Measurements from ENCODE around the gene RNF31. TPM values are rescaled to one million over a fixed set of nuclear protein-coding genes. Genes with fewer than 3 reads are reported as not detected.

RNF31 gene
- total RNA-seq, 4 donors from 2014 or later = 56.7 to 258 (median 71.2) TPM

DNA sequence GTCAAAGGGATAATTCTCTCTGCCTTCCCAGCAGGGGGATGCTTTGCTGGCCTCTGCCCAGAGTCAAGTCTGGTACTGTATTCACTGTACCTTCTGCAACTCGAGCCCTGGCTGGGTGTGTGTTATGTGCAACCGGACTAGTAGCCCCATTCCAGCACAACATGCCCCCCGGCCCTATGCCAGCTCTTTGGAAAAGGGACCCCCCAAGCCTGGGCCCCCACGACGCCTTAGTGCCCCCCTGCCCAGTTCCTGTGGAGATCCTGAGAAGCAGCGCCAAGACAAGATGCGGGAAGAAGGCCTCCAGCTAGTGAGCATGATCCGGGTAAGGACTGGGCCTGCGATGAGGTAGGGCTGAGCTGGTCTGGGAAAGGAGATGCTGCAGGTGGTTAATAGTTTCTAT, 3.3 kb downstream of the RNF31 start:
- Histone ChIP-seq H3K4me3 (no peak overlapping the region), H3K27ac (no peak overlapping the region), H3K36me3 (peaks cover 0 to 39% (median 18%) of the 10 kb centered on the region in 4 donors), H3K9me3 (no peaks in the 10 kb centered on the region), H3K27me3 (no peaks in the 10 kb centered on the region), H3K4me1 (peaks cover 8 to 19% (median 15%) of the 10 kb centered on the region in 4 donors)
- TF ChIP-seq, protein P1, sequence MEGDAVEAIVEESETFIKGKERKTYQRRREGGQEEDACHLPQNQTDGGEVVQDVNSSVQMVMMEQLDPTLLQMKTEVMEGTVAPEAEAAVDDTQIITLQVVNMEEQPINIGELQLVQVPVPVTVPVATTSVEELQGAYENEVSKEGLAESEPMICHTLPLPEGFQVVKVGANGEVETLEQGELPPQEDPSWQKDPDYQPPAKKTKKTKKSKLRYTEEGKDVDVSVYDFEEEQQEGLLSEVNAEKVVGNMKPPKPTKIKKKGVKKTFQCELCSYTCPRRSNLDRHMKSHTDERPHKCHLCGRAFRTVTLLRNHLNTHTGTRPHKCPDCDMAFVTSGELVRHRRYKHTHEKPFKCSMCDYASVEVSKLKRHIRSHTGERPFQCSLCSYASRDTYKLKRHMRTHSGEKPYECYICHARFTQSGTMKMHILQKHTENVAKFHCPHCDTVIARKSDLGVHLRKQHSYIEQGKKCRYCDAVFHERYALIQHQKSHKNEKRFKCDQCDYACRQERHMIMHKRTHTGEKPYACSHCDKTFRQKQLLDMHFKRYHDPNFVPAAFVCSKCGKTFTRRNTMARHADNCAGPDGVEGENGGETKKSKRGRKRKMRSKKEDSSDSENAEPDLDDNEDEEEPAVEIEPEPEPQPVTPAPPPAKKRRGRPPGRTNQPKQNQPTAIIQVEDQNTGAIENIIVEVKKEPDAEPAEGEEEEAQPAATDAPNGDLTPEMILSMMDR (IDR thresholded peaks at IDR 0.05) = no peak
- TF ChIP-seq POLR2A (IDR thresholded peaks at IDR 0.05) = no peak
- no peak for TF ChIP-seq POLR2AphosphoS5 (IDR thresholded peaks at IDR 0.05)
- TF ChIP-seq EP300 (IDR thresholded peaks at IDR 0.05; ENCODE audit: low read depth) = no peak
- WGBS, 2 donors (ENCODE audit: low coverage in 1 of 2) = 94% methylated on average over 9 of the region's 9 CpGs; no CpG with 5 or more reads in 1 of the 2 donors
- DNase-seq = no peak
- in situ Hi-C loops (cut with MboI; ENCODE audit: low pct_ligation_motif_present in 1 of 4, low pct_unique_long_range_greater_than_20kb in 1 of 4, low sequenced_read_pairs in 3 of 4) (no loop called here), intact Hi-C loops (cut with DNase I; ENCODE audit: low total_unique reads) (loop anchor here (10.0 kb wide), 1 partner anchor 46 kb away; no protein-coding TSS in a partner anchor)

DNA sequence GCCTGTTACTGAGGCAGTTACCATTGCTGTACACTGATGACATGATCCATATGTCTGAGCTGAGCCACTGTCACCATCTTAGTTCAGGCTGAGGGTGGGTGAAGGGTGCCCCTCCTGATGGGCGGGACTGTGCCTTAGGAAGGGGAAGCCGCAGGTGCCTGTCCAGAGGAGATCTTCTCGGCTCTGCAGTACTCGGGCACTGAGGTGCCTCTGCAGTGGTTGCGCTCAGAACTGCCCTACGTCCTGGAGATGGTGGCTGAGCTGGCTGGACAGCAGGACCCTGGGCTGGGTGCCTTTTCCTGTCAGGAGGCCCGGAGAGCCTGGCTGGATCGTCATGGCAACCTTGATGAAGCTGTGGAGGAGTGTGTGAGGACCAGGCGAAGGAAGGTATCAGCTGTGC, 3.7 kb downstream of the RNF31 start:
- in situ Hi-C loops (cut with MboI; ENCODE audit: low pct_ligation_motif_present in 1 of 4, low pct_unique_long_range_greater_than_20kb in 1 of 4, low sequenced_read_pairs in 3 of 4) (no loop called here), intact Hi-C loops (cut with DNase I; ENCODE audit: low total_unique reads) (loop anchor here (10.0 kb wide), 1 partner anchor 46 kb away; no protein-coding TSS in a partner anchor)
- Histone ChIP-seq H3K4me1 (peaks cover 4 to 15% (median 11%) of the 10 kb centered on the region in 4 donors), H3K9me3 (no peaks in the 10 kb centered on the region), H3K4me3 (no peak overlapping the region), H3K36me3 (peaks cover 0 to 44% (median 20%) of the 10 kb centered on the region in 4 donors), H3K27ac (no peak overlapping the region), H3K27me3 (no peaks in the 10 kb centered on the region)
- WGBS, 2 donors (ENCODE audit: low coverage in 1 of 2) = 88 to 89% methylated on average over 3 to 9 of the region's 9 CpGs
- no peak for DNase-seq
- TF ChIP-seq POLR2AphosphoS5 (IDR thresholded peaks at IDR 0.05) (no peak), POLR2A (IDR thresholded peaks at IDR 0.05) (no peak), EP300 (IDR thresholded peaks at IDR 0.05; ENCODE audit: low read depth) (no peak)
- TF ChIP-seq, protein P1 (IDR thresholded peaks at IDR 0.05) = no peak

DNA sequence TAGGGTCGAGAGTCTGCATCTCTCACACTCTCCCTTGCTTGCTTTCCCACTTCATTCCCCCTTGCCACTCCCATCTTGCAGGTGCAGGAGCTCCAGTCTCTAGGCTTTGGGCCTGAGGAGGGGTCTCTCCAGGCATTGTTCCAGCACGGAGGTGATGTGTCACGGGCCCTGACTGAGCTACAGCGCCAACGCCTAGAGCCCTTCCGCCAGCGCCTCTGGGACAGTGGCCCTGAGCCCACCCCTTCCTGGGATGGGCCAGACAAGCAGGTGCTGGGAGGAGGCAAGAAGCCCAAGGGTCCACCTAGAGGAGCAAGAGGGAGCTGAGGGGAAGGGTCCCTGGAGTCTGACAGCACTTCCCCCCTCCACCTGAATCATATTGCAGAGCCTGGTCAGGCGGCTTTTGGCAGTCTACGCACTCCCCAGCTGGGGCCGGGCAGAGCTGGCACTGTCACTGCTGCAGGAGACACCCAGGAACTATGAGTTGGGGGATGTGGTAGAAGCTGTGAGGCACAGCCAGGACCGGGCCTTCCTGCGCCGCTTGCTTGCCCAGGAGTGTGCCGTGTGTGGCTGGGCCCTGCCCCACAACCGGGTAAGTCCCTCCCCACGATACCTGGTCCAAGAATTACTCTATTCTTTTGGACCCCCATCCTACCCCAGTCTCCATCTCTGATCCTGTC, 4.2 kb downstream of the RNF31 start:
- no peak overlapping the region for H3K4me3 ChIP-seq
- TF ChIP-seq POLR2A (IDR thresholded peaks at IDR 0.05) = no peak
- TF ChIP-seq, protein P1 (IDR thresholded peaks at IDR 0.05) = no peak
- no peak for TF ChIP-seq EP300 (IDR thresholded peaks at IDR 0.05; ENCODE audit: low read depth)
- TF ChIP-seq POLR2AphosphoS5 (IDR thresholded peaks at IDR 0.05) = no peak
- no peak for DNase-seq
- intact Hi-C loops (cut with DNase I; ENCODE audit: low total_unique reads) = loop anchor here (10.0 kb wide), 1 partner anchor 47 kb away; no protein-coding TSS in a partner anchor
- H3K36me3 ChIP-seq = peaks cover 0 to 49% (median 23%) of the 10 kb centered on the region in 4 donors
- H3K27ac ChIP-seq = no peak overlapping the region
- H3K4me1 ChIP-seq = peaks cover 4 to 13% (median 11%) of the 10 kb centered on the region in 4 donors
- 90 to 92% methylated on average over 2 to 16 of the region's 16 CpGs for WGBS, 2 donors (ENCODE audit: low coverage in 1 of 2)
- in situ Hi-C loops (cut with MboI; ENCODE audit: low pct_ligation_motif_present in 1 of 4, low pct_unique_long_range_greater_than_20kb in 1 of 4, low sequenced_read_pairs in 3 of 4) = no loop called here
- H3K27me3 ChIP-seq = no peaks in the 10 kb centered on the region
- no peaks in the 10 kb centered on the region for H3K9me3 ChIP-seq

DNA sequence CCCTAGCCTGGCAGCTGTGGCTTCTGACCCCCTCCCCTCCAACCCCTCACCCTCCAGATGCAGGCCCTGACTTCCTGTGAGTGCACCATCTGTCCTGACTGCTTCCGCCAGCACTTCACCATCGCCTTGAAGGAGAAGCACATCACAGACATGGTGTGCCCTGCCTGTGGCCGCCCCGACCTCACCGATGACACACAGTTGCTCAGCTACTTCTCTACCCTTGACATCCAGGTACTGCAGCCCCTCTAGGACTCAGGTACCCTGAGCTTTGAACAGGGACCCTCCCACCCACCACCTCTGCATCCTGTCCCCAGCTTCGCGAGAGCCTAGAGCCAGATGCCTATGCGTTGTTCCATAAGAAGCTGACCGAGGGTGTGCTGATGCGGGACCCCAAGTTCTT, 7.8 kb downstream of the RNF31 start:
- in situ Hi-C loops (cut with MboI; ENCODE audit: low pct_ligation_motif_present in 1 of 4, low pct_unique_long_range_greater_than_20kb in 1 of 4, low sequenced_read_pairs in 3 of 4) (no loop called here), intact Hi-C loops (cut with DNase I; ENCODE audit: low total_unique reads) (loop anchor here (10.0 kb wide), 1 partner anchor 50 kb away; no protein-coding TSS in a partner anchor)
- no peak overlapping the region for H3K27ac ChIP-seq
- 98% methylated on average over 10 of the region's 10 CpGs; no CpG with 5 or more reads in 1 of the 2 donors for WGBS, 2 donors (ENCODE audit: low coverage in 1 of 2)
- no peak for TF ChIP-seq EP300 (IDR thresholded peaks at IDR 0.05; ENCODE audit: low read depth)
- TF ChIP-seq POLR2AphosphoS5 (IDR thresholded peaks at IDR 0.05) = no peak
- no peak for TF ChIP-seq POLR2A (IDR thresholded peaks at IDR 0.05)
- TF ChIP-seq, protein P1 (IDR thresholded peaks at IDR 0.05) = no peak
- peaks cover 0 to 63% (median 33%) of the 10 kb centered on the region in 4 donors for H3K36me3 ChIP-seq
- no peaks in the 10 kb centered on the region for H3K9me3 ChIP-seq
- no peak overlapping the region for H3K4me3 ChIP-seq
- DNase-seq = no peak
- H3K4me1 ChIP-seq = no peaks in the 10 kb centered on the region
- H3K27me3 ChIP-seq = no peaks in the 10 kb centered on the region

Data from transverse colon (tissue), 4 donors.